Panc1 (cell line): ENCODE data around the gene MXD4. TPM values are rescaled to one million over a fixed set of nuclear protein-coding genes. Genes with fewer than 3 reads are reported as not detected.

Experiments
- ATAC-seq: fragments of 200-7000 bp; cut with Tn5 transposase; 2 replicates; pipeline ENCODE4 v1.9.1; 2020; ENCODE audit warnings: mild to moderate bottlenecking, moderate library complexity
- BruUV-seq: library from RNA; stranded (reverse); fragments of 400-500 nt; replicated peaks from 2 replicates; lab custom pipeline; 2021; lab: Mats Ljungman, UMichigan
- CTCF ChIA-PET: fragments of 300-600 bp; sonication (Branson Sonifier 250); formaldehyde crosslinking; loops from one replicate; lab custom pipeline; 2022; ENCODE audit warnings: antibody characterized with exemption; lab: Charles Lee
- POLR2A ChIA-PET: fragments of 300-600 bp; sonication (Branson Sonifier 250); formaldehyde crosslinking; loops from one replicate; lab custom pipeline; 2022; ENCODE audit warnings: antibody characterized with exemption; lab: Charles Lee
- DNase-seq: peaks from one replicate; pipeline ENCODE4 v3.0.0-alpha.2; 2010; ENCODE audit warnings: low read depth, low spot score
- H3K27ac ChIP-seq: 2 replicates; pipeline ENCODE4 v1.5.1; 2011; ENCODE audit warnings: mild to moderate bottlenecking, low read length, inconsistent platforms
- H3K27me3 ChIP-seq: fragments of 200-500 bp; sonication (Bioruptor generic); 2 replicates; pipeline ENCODE4 v1.6.0; 2014; ENCODE audit warnings: low read length, inconsistent platforms; ENCODE audit not compliant: control insufficient read depth, insufficient read depth
- H3K36me3 ChIP-seq: fragments of 200-500 bp; sonication (Bioruptor generic); 2 replicates; pipeline ENCODE4 v1.5.1; 2014; ENCODE audit warnings: inconsistent platforms, mild to moderate bottlenecking, low read length, moderate library complexity; ENCODE audit not compliant: control insufficient read depth, insufficient read depth
- H3K4me1 ChIP-seq: 2 replicates; pipeline ENCODE4 v1.5.1; 2011; ENCODE audit warnings: inconsistent platforms, mild to moderate bottlenecking, low read length, moderate library complexity; ENCODE audit not compliant: control insufficient read depth, insufficient read depth
- H3K4me3 ChIP-seq, 2 experiments: 2 replicates each; pipeline ENCODE4 v1.5.1; 2011 to 2012; ENCODE audit warnings: low read depth in 2 of 2, low read length in 2 of 2, mild to moderate bottlenecking in 2 of 2, inconsistent platforms in 1 of 2, moderate library complexity in 1 of 2
- H3K9me3 ChIP-seq: fragments of 200-500 bp; sonication (Bioruptor generic); 2 replicates; pipeline ENCODE4 v1.5.1; 2014; ENCODE audit warnings: low read depth, mild to moderate bottlenecking, inconsistent platforms, low read length, moderate library complexity; ENCODE audit not compliant: control insufficient read depth, insufficient read depth
- CTCF ChIP-seq: fragments of 450-650 bp; IDR thresholded peaks from 2 replicates; pipeline ENCODE4 v1.5.1; 2017; ENCODE audit warnings: mild to moderate bottlenecking
- POLR2AphosphoS5 ChIP-seq: IDR thresholded peaks from 2 replicates; pipeline ENCODE4 v1.6.1; 2012; ENCODE audit warnings: mild to moderate bottlenecking, low read depth, low read length, moderate library complexity
- REST ChIP-seq, 2 experiments: IDR thresholded peaks; 2 replicates each; pipeline ENCODE4 v1.6.1; 2011 to 2012; ENCODE audit warnings: low read depth in 2 of 2, control low read depth in 1 of 2, low read length in 1 of 2, mild to moderate bottlenecking in 1 of 2, moderate library complexity in 1 of 2; ENCODE audit not compliant: insufficient read depth in 1 of 2
- SIN3A ChIP-seq: IDR thresholded peaks from 2 replicates; pipeline ENCODE4 v1.6.1; 2012; ENCODE audit warnings: low read depth, mild to moderate bottlenecking, low read length, moderate library complexity, borderline replicate concordance; ENCODE audit not compliant: insufficient read depth
- TCF7L2 ChIP-seq: IDR thresholded peaks from 2 replicates; pipeline ENCODE4 v1.6.1; 2011; ENCODE audit warnings: mild to moderate bottlenecking, low read depth, low read length, inconsistent platforms
- in situ Hi-C: cut with HindIII; loops from 2 replicates; pipeline ENCODE4 v1.10.0; 2016; ENCODE audit warnings: low sequenced_read_pairs, low pct_unique_long_range_greater_than_20kb
- intact Hi-C: fragments of 100-400 bp; cut with micrococcal nuclease; formaldehyde crosslinking; loops from one replicate; pipeline ENCODE4 v1.10.0; 2022; ENCODE audit not compliant: unreplicated experiment
- total RNA-seq: library from RNA; stranded (reverse); gene quantifications from one replicate; pipeline ENCODE4 v1.2.1, GENCODE V29; 2021; ENCODE audit not compliant: unreplicated experiment

The MXD4 gene
- total RNA-seq, 1 experiment from 2014 or later: 32.7 TPM

GRCh38 chr4:2247128-2248043 lies 14.5 kb downstream of the MXD4 start:
- H3K27me3 ChIP-seq: no peaks in the 10 kb centered on the region
- no peak for DNase-seq
- in situ Hi-C loops (no loop called here), intact Hi-C loops (no loop called here)
- ATAC-seq: no peak
- TF ChIP-seq SIN3A: no peak
- no peak for TF ChIP-seq TCF7L2
- no peak for TF ChIP-seq CTCF
- TF ChIP-seq POLR2AphosphoS5: no peak
- no peak for TF ChIP-seq REST (IDR thresholded peaks at IDR 0.05; ENCODE audit: insufficient read depth in 1 of 2, low read depth in 2 of 2, low read length in 1 of 2)
- ChIA-PET POLR2A (no interaction called here), CTCF (no interaction called here)
- no peaks in the 10 kb centered on the region for H3K36me3 ChIP-seq
- no peak overlapping the region for H3K4me3 ChIP-seq
- no peaks in the 10 kb centered on the region for H3K9me3 ChIP-seq
- H3K27ac ChIP-seq: no peak overlapping the region
- H3K4me1 ChIP-seq: peaks cover 6% of the 10 kb centered on the region
- no TSS peak for BruUV-seq

- BruUV-seq: no TSS peak
- Histone ChIP-seq H3K4me3 (no peak overlapping the region), H3K27ac (no peak overlapping the region), H3K36me3 (no peaks in the 10 kb centered on the region), H3K27me3 (no peaks in the 10 kb centered on the region), H3K9me3 (no peaks in the 10 kb centered on the region), H3K4me1 (peaks cover 6% of the 10 kb centered on the region)
- CTCF ChIA-PET: no interaction called here
- DNase-seq (no peak), ATAC-seq (no peak)
- POLR2A ChIA-PET: no interaction called here
- in situ Hi-C loops: no loop called here
- intact Hi-C loops: no loop called here
- no peak for TF ChIP-seq POLR2AphosphoS5
- no peak for TF ChIP-seq REST (IDR thresholded peaks at IDR 0.05; ENCODE audit: insufficient read depth in 1 of 2, low read depth in 2 of 2, low read length in 1 of 2)
- TF ChIP-seq TCF7L2: no peak
- no peak for TF ChIP-seq SIN3A
- no peak for TF ChIP-seq CTCF
Measured at GRCh38 chr4:2246384-2247127, 15.4 kb downstream of the MXD4 start.
